Astrocyte of the cerebellum (primary cell): Measurements from ENCODE around the gene NEK2.
"Not testable (repeated sequence)": the region's sequence is repeated elsewhere in the genome, so short reads cannot be mapped to it uniquely, and the experiment has no call there.

ENCODE experiments used
- DNase-seq: peaks from one replicate; pipeline ENCODE4 v3.0.0-alpha.2; 2011; ENCODE audit warnings: low read depth
- H3K4me3 ChIP-seq: 2 replicates; pipeline ENCODE4 v1.5.1; 2011; ENCODE audit warnings: mild to moderate bottlenecking, low read depth, low read length, moderate library complexity
- in situ Hi-C: cut with HindIII; loops from 2 replicates; pipeline ENCODE4 v1.10.0; 2017; ENCODE audit warnings: low sequenced_read_pairs
- TF ChIP-seq, protein P1 (sequence below): IDR thresholded peaks from 2 replicates; pipeline ENCODE4 v1.5.1; 2012; ENCODE audit warnings: low read length, low read depth, moderate library complexity, mild to moderate bottlenecking; ENCODE audit errors: missing control alignments

NEK2 gene

DNA sequence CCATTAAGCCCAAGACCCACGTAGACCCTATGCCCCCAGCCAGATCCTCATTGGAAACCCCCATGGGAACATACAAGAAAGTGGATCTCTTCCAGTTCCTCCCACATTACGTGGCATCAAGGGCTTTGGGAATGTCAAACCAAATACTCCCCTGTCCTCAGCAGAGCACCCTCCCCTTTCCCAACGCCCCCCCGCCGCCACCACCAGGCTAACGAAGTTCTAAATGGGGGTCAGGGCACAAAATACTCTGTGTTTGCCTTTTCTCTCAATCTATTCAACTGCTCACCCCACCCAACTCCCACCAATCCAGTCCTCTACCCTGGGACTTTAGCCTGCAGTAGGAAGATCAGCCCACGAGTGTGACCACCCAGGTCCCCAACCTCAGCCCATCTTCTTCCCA, 24.5 kb downstream of the NEK2 start:
- H3K4me3 ChIP-seq: no peak overlapping the region
- TF ChIP-seq, protein P1, sequence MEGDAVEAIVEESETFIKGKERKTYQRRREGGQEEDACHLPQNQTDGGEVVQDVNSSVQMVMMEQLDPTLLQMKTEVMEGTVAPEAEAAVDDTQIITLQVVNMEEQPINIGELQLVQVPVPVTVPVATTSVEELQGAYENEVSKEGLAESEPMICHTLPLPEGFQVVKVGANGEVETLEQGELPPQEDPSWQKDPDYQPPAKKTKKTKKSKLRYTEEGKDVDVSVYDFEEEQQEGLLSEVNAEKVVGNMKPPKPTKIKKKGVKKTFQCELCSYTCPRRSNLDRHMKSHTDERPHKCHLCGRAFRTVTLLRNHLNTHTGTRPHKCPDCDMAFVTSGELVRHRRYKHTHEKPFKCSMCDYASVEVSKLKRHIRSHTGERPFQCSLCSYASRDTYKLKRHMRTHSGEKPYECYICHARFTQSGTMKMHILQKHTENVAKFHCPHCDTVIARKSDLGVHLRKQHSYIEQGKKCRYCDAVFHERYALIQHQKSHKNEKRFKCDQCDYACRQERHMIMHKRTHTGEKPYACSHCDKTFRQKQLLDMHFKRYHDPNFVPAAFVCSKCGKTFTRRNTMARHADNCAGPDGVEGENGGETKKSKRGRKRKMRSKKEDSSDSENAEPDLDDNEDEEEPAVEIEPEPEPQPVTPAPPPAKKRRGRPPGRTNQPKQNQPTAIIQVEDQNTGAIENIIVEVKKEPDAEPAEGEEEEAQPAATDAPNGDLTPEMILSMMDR: no peak
- DNase-seq: no peak
- in situ Hi-C loops: no loop called here

DNA sequence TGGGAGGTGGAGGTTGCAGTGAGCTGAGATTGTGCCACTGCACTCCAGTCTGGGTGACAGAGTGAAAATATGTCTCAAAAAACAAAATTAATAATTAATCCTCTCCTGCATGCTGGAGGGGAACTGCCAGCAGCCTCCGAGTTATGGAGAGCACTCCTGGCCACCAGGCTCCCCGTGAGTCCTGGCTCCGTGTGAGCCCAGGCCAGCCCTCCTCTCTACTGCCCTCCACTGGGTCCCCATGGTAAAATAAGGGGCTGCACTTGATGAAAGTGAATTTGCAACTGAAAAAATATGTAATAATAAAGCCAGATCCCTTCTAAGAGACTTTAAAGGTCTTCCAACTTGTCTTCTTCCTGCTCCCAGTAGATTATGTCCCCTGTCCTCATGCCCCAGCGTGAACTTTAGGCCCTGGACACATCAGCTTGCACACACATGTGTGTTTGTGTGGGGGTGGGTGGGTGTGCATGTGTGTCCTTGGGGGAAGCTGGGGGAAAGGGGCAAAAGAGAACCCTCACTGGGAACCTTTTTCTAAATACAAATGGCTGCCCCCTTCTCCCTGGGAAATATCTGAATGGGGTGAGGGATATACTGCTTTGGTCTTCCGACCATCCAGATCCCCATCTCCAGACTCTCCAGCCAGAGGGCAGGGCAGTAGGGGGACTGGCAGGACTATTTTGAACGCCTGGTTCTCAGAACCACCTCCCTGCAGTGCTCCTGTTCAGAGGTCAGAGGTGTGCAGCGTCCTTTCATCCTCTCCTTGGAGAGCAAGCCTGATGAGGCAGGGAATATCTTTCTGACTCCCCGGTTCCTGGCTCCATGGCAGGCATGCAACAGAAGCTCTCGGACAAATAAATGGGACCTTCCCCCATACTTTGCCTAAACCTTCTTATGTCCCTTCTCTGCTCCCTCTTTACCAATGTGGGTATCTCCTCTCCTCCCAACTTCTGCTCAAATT, 26.2 kb downstream of the NEK2 start:
- TF ChIP-seq, protein P1: peak; percentile 64
- no peak overlapping the region for H3K4me3 ChIP-seq
- in situ Hi-C loops: loop anchor here (25.0 kb wide), 1 partner anchor 312 kb away; the partner anchor contains the start of gene TRAF5
- DNase-seq: no peak

- DNase-seq: no peak
- in situ Hi-C loops: loop anchor here (25.0 kb wide), 1 partner anchor 311 kb away; the partner anchor contains the start of gene TRAF5
- TF ChIP-seq, protein P1: no peak
- H3K4me3 ChIP-seq: no peak overlapping the region
Observed at GRCh38 chr1:211648336-211648735, 27.1 kb downstream of the NEK2 start.

DNA sequence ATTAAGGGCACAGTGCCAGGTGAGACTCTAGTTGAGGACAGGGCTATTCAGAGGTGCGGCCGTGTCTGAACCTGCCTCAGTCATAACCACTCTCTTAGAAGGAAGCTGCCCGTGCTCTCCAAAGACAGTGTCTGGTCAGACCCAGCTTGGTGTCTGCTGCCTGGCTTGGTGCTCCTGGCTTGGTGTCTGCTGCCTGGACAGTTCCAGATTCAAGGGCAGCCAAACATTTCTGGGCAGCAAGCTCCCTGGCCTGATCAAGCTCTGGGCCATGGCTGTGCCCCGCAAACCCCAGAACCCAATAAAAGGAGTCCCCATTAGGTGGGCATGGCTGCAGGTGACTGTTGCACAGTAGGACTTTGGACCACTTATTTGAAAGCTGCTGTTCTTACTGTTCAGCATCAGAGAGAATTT, 27.7 kb downstream of the NEK2 start:
- TF ChIP-seq, protein P1: no peak
- no peak for DNase-seq
- no peak overlapping the region for H3K4me3 ChIP-seq
- in situ Hi-C loops: loop anchor here (25.0 kb wide), 1 partner anchor 310 kb away; the partner anchor contains the start of gene TRAF5

GRCh38 chr1:211646566-211646965, 28.9 kb downstream of the NEK2 start:
- DNase-seq: no peak
- no peak overlapping the region for H3K4me3 ChIP-seq
- in situ Hi-C loops: loop anchor here (25.0 kb wide), 1 partner anchor 309 kb away; the partner anchor contains the start of gene TRAF5
- TF ChIP-seq, protein P1: no peak

- not testable (repeated sequence) for H3K4me3 ChIP-seq, DNase-seq
- in situ Hi-C loops: loop anchor here (25.0 kb wide), 1 partner anchor 308 kb away; the partner anchor contains the start of gene TRAF5
Observed at GRCh38 chr1:211645601-211646000, 29.8 kb downstream of the NEK2 start.

DNA sequence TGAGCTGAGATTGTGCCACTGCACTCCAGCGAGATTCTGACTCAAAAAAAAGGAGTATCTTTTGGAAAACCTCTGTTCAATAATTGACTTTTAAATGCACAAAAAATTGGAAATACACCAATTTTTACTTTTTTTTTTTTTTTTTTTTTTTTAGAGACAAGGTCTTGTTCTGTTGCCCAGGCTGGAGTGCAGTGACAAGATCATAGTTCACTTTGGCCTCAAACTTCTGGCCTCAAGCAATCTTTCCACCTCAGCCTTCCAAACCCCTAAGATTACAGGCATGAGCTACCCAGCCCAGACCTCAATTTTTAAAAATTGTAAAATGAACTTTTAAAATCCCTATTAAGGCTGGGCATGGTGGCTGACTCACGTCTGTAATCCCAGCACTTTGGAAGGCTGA, 30.8 kb downstream of the NEK2 start:
- TF ChIP-seq, protein P1: no peak
- no peak for DNase-seq
- in situ Hi-C loops: loop anchor here (25.0 kb wide), 1 partner anchor 307 kb away; the partner anchor contains the start of gene TRAF5
- no peak overlapping the region for H3K4me3 ChIP-seq
